Kidney epithelial cell (primary cell): ENCODE data around the gene MRS2. TPM values are rescaled to one million over a fixed set of nuclear protein-coding genes. Genes with fewer than 3 reads are reported as not detected.
"Not testable (repeated sequence)": the region's sequence is repeated elsewhere in the genome, so short reads cannot be mapped to it uniquely, and the experiment has no call there.

ENCODE experiments used
- DNase-seq: peaks from one replicate; pipeline ENCODE4 v3.0.0-alpha.2; 2010; ENCODE audit warnings: low read depth
- H3K27me3 ChIP-seq: 2 replicates; pipeline ENCODE4 v1.6.0; 2011; ENCODE audit warnings: low read length; ENCODE audit not compliant: control insufficient read depth, insufficient read depth
- H3K36me3 ChIP-seq: 2 replicates; pipeline ENCODE4 v1.5.1; 2011; ENCODE audit warnings: low read length; ENCODE audit not compliant: control insufficient read depth, insufficient read depth
- H3K4me3 ChIP-seq: 2 replicates; pipeline ENCODE4 v1.5.1; 2011; ENCODE audit warnings: low read depth, mild to moderate bottlenecking, control low read depth, low read length
- total RNA-seq: library from RNA; depleted of rRNA; stranded (reverse); fragments of >200 nt; gene quantifications from 2 replicates; pipeline ENCODE4 v1.2.3, GENCODE V29; 2015
- TF ChIP-seq, protein P1 (sequence below): IDR thresholded peaks from 2 replicates; pipeline ENCODE4 v1.5.1; 2011; ENCODE audit warnings: mild to moderate bottlenecking, moderate library complexity, low read length, control low read depth, inconsistent platforms; ENCODE audit not compliant: insufficient read depth, poor library complexity, severe bottlenecking

The MRS2 gene
- total RNA-seq, 1 donor from 2014 or later = 26.1 TPM

DNA sequence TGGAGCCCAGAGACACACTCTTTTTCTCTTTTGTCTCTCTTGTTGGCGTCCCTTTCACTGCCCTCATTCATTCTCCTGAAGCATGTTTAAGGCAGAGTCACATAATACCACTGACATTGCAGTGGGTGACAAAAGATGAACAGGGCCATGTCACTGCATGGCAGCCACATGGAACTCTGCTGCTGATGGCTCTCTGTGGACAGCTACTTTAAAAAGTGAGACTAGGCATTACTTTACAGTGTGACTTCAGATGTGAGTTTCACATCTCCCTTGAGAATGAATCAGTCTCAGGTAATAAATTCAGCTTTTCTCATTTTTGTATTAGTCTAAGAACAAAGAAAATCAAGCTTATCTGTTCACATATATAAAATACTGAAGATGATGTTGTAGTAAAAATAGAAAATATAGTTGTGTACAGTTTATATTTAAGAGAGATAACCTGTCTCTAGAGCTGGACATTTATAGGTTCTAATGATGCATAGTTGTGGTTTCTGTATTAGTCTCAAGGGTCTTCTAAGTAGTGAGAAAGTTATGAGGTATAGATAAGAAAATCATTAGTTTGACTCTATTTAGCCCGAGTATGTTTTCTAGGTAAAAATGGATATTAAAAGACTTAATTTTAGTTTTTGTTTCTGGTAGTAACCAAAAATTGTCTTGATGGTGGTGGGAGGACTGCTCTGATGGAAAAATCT, 6.1 kb downstream of the MRS2 start:
- TF ChIP-seq, protein P1, sequence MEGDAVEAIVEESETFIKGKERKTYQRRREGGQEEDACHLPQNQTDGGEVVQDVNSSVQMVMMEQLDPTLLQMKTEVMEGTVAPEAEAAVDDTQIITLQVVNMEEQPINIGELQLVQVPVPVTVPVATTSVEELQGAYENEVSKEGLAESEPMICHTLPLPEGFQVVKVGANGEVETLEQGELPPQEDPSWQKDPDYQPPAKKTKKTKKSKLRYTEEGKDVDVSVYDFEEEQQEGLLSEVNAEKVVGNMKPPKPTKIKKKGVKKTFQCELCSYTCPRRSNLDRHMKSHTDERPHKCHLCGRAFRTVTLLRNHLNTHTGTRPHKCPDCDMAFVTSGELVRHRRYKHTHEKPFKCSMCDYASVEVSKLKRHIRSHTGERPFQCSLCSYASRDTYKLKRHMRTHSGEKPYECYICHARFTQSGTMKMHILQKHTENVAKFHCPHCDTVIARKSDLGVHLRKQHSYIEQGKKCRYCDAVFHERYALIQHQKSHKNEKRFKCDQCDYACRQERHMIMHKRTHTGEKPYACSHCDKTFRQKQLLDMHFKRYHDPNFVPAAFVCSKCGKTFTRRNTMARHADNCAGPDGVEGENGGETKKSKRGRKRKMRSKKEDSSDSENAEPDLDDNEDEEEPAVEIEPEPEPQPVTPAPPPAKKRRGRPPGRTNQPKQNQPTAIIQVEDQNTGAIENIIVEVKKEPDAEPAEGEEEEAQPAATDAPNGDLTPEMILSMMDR = no peak
- DNase-seq = no peak
- no peaks in the 10 kb centered on the region for H3K27me3 ChIP-seq
- H3K4me3 ChIP-seq = no peak overlapping the region
- peaks cover 6% of the 10 kb centered on the region for H3K36me3 ChIP-seq

DNA sequence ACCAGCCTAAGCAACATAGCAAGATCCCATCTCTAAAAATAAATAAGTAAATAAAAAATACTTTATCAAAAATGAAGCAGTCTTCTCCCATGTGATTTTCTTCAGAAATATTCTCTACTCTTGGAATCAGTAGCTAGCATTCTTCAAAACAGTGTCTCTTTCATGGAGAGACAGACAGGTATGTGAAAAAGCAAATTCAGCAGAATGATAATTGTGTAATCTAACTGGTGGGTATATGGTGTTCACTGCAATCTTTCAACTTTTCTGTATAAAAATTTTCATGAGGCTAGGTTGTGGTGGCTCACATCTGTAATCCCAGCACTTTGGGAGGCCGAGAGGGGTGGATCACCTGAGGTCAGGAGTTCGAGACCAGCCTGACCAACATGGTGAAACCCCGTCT, 7.9 kb downstream of the MRS2 start:
- DNase-seq = no peak
- TF ChIP-seq, protein P1 = no peak
- H3K36me3 ChIP-seq = peaks cover 6% of the 10 kb centered on the region
- H3K27me3 ChIP-seq = no peaks in the 10 kb centered on the region
- H3K4me3 ChIP-seq = no peak overlapping the region

DNA sequence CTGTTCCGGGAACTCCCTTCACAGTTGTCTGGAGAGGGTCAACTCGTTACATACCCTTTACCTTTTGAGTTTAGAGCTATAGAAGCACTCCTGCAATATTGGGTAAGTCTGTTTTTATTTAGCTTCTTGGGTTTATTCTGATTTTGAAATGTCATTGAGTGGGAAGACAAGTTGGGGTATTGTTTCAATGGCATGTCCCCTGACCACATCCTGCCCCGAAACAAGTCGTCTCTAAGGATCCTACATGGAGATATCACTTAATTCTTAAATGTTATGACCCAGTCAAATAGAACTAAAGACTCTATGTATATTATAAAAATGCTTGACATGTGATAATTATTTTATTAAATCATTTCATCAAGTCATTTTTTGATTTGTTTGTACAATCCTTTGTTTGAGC, 9.6 kb downstream of the MRS2 start:
- no peak for DNase-seq
- no peaks in the 10 kb centered on the region for H3K27me3 ChIP-seq
- H3K4me3 ChIP-seq = no peak overlapping the region
- TF ChIP-seq, protein P1 = no peak
- H3K36me3 ChIP-seq = peaks cover 6% of the 10 kb centered on the region

DNA sequence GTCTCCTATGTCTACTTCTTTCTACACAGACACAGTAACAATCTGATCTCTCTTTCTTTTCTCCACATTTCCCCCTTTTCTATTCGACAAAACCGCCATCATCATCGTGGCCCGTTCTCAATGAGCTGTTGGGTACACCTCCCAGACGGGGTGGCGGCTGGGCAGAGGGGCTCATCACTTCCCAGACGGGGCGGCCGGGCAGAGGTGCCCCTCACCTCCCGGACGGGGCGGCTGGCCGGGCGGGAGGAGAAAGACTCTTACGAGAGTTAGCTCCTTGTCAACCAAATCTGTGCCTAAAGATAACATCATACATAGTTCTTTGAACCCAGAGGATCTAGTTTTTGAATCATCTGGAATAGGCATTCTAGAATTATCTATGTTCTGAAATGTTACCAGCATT, 11.8 kb downstream of the MRS2 start:
- not testable (repeated sequence) for H3K36me3 ChIP-seq, DNase-seq, H3K4me3 ChIP-seq, H3K27me3 ChIP-seq

DNA sequence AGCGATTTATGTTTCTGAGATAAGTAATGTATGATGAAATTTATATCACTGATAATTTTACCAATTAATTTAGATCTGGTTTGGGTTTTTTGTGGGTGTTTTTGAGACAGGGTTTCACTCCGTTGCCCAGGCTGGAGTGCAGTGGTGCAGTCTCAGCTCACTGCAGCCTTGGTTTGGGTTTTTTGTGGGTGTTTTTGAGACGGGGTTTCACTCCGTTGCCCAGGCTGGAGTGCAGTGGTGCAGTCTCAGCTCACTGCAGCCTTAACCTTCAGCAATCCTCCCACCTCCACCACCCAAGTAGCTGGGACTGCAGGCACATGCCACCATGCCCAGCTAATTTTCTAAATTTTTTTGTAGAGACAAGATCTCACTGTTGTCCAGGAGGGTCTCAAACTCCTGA, 13.0 kb downstream of the MRS2 start:
- TF ChIP-seq, protein P1 = no peak
- Histone ChIP-seq H3K36me3 (peaks cover 9% of the 10 kb centered on the region), H3K4me3 (no peak overlapping the region), H3K27me3 (no peaks in the 10 kb centered on the region)
- DNase-seq = no peak

DNA sequence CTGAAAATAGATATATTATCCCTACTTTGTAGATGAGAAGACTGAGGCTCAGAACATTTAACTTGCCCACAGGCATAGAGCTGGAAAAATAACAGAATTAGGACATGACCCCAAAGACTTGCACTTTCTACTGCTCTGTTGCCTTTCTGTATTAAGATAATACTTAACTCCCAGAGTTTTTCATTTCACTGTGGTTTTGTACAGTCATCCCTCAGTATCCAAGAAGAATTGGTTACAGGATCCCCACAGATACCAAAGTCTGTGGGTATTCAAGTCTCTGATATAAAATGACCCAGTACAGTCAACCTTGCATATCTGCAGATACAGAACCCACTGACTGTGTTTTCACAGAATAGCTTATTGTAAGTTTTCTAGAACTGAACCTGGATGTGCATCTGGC, 16.8 kb downstream of the MRS2 start:
- TF ChIP-seq, protein P1 = no peak
- Histone ChIP-seq H3K27me3 (no peaks in the 10 kb centered on the region), H3K36me3 (peaks cover 3% of the 10 kb centered on the region), H3K4me3 (no peak overlapping the region)
- no peak for DNase-seq
